Panc1 (cell line): ENCODE data around the gene RDH5. TPM values are rescaled to one million over a fixed set of nuclear protein-coding genes. Genes with fewer than 3 reads are reported as not detected.

Experiments used
- ATAC-seq: fragments of 200-7000 bp; cut with Tn5 transposase; 2 replicates; pipeline ENCODE4 v1.9.1; 2020; ENCODE audit warnings: mild to moderate bottlenecking, moderate library complexity
- BruUV-seq: library from RNA; stranded (reverse); fragments of 400-500 nt; replicated peaks from 2 replicates; lab custom pipeline; 2021; lab: Mats Ljungman, UMichigan
- CTCF ChIA-PET: fragments of 300-600 bp; sonication (Branson Sonifier 250); formaldehyde crosslinking; loops from one replicate; lab custom pipeline; 2022; ENCODE audit warnings: antibody characterized with exemption; lab: Charles Lee
- POLR2A ChIA-PET: fragments of 300-600 bp; sonication (Branson Sonifier 250); formaldehyde crosslinking; loops from one replicate; lab custom pipeline; 2022; ENCODE audit warnings: antibody characterized with exemption; lab: Charles Lee
- DNase-seq: peaks from one replicate; pipeline ENCODE4 v3.0.0-alpha.2; 2010; ENCODE audit warnings: low read depth, low spot score
- H3K27ac ChIP-seq: 2 replicates; pipeline ENCODE4 v1.5.1; 2011; ENCODE audit warnings: mild to moderate bottlenecking, low read length, inconsistent platforms
- H3K27me3 ChIP-seq: fragments of 200-500 bp; sonication (Bioruptor generic); 2 replicates; pipeline ENCODE4 v1.6.0; 2014; ENCODE audit warnings: low read length, inconsistent platforms; ENCODE audit not compliant: control insufficient read depth, insufficient read depth
- H3K36me3 ChIP-seq: fragments of 200-500 bp; sonication (Bioruptor generic); 2 replicates; pipeline ENCODE4 v1.5.1; 2014; ENCODE audit warnings: inconsistent platforms, mild to moderate bottlenecking, low read length, moderate library complexity; ENCODE audit not compliant: control insufficient read depth, insufficient read depth
- H3K4me1 ChIP-seq: 2 replicates; pipeline ENCODE4 v1.5.1; 2011; ENCODE audit warnings: inconsistent platforms, mild to moderate bottlenecking, low read length, moderate library complexity; ENCODE audit not compliant: control insufficient read depth, insufficient read depth
- H3K4me3 ChIP-seq, 2 experiments: 2 replicates each; pipeline ENCODE4 v1.5.1; 2011 to 2012; ENCODE audit warnings: low read depth in 2 of 2, low read length in 2 of 2, mild to moderate bottlenecking in 2 of 2, inconsistent platforms in 1 of 2, moderate library complexity in 1 of 2
- H3K9me3 ChIP-seq: fragments of 200-500 bp; sonication (Bioruptor generic); 2 replicates; pipeline ENCODE4 v1.5.1; 2014; ENCODE audit warnings: low read depth, mild to moderate bottlenecking, inconsistent platforms, low read length, moderate library complexity; ENCODE audit not compliant: control insufficient read depth, insufficient read depth
- POLR2AphosphoS5 ChIP-seq: IDR thresholded peaks from 2 replicates; pipeline ENCODE4 v1.6.1; 2012; ENCODE audit warnings: mild to moderate bottlenecking, low read depth, low read length, moderate library complexity
- REST ChIP-seq, 2 experiments: IDR thresholded peaks; 2 replicates each; pipeline ENCODE4 v1.6.1; 2011 to 2012; ENCODE audit warnings: low read depth in 2 of 2, control low read depth in 1 of 2, low read length in 1 of 2, mild to moderate bottlenecking in 1 of 2, moderate library complexity in 1 of 2; ENCODE audit not compliant: insufficient read depth in 1 of 2
- SIN3A ChIP-seq: IDR thresholded peaks from 2 replicates; pipeline ENCODE4 v1.6.1; 2012; ENCODE audit warnings: low read depth, mild to moderate bottlenecking, low read length, moderate library complexity, borderline replicate concordance; ENCODE audit not compliant: insufficient read depth
- TCF7L2 ChIP-seq: IDR thresholded peaks from 2 replicates; pipeline ENCODE4 v1.6.1; 2011; ENCODE audit warnings: mild to moderate bottlenecking, low read depth, low read length, inconsistent platforms
- in situ Hi-C: cut with HindIII; loops from 2 replicates; pipeline ENCODE4 v1.10.0; 2016; ENCODE audit warnings: low sequenced_read_pairs, low pct_unique_long_range_greater_than_20kb
- intact Hi-C: fragments of 100-400 bp; cut with micrococcal nuclease; formaldehyde crosslinking; loops from one replicate; pipeline ENCODE4 v1.10.0; 2022; ENCODE audit not compliant: unreplicated experiment
- total RNA-seq: library from RNA; stranded (reverse); gene quantifications from one replicate; pipeline ENCODE4 v1.2.1, GENCODE V29; 2021; ENCODE audit not compliant: unreplicated experiment
- TF ChIP-seq, protein P1 (sequence below): fragments of 450-650 bp; IDR thresholded peaks from 2 replicates; pipeline ENCODE4 v1.5.1; 2017; ENCODE audit warnings: mild to moderate bottlenecking

RDH5 gene
- total RNA-seq, 1 experiment from 2014 or later, result 2.8 TPM

GRCh38 chr12:55703901-55704761 is 16.1 kb upstream of the RDH5 start:
- no TSS peak for BruUV-seq
- ChIA-PET POLR2A (interaction anchor here (0.6 kb wide), 1 partner anchor 36 kb away, joined by 5 read pairs; no protein-coding TSS in a partner anchor), CTCF (interaction anchor here (0.7 kb wide), 1 partner anchor 17 kb away, joined by 3 read pairs; no protein-coding TSS in a partner anchor)
- in situ Hi-C loops, result no loop called here
- intact Hi-C loops, result no loop called here
- no peaks in the 10 kb centered on the region for H3K36me3 ChIP-seq
- H3K27me3 ChIP-seq, result peaks cover 10% of the 10 kb centered on the region
- DNase-seq (no peak), ATAC-seq (no peak)
- H3K27ac ChIP-seq, result no peak overlapping the region
- no peak overlapping the region for H3K4me3 ChIP-seq
- H3K4me1 ChIP-seq, result no peaks in the 10 kb centered on the region; the same call in 1 of the 2 replicates
- H3K9me3 ChIP-seq, result no peaks in the 10 kb centered on the region
- no peak for TF ChIP-seq REST (IDR thresholded peaks at IDR 0.05; ENCODE audit: insufficient read depth in 1 of 2, low read depth in 2 of 2, low read length in 1 of 2)
- TF ChIP-seq, protein P1, sequence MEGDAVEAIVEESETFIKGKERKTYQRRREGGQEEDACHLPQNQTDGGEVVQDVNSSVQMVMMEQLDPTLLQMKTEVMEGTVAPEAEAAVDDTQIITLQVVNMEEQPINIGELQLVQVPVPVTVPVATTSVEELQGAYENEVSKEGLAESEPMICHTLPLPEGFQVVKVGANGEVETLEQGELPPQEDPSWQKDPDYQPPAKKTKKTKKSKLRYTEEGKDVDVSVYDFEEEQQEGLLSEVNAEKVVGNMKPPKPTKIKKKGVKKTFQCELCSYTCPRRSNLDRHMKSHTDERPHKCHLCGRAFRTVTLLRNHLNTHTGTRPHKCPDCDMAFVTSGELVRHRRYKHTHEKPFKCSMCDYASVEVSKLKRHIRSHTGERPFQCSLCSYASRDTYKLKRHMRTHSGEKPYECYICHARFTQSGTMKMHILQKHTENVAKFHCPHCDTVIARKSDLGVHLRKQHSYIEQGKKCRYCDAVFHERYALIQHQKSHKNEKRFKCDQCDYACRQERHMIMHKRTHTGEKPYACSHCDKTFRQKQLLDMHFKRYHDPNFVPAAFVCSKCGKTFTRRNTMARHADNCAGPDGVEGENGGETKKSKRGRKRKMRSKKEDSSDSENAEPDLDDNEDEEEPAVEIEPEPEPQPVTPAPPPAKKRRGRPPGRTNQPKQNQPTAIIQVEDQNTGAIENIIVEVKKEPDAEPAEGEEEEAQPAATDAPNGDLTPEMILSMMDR, result no peak
- no peak for TF ChIP-seq SIN3A
- no peak for TF ChIP-seq TCF7L2
- no peak for TF ChIP-seq POLR2AphosphoS5

DNA sequence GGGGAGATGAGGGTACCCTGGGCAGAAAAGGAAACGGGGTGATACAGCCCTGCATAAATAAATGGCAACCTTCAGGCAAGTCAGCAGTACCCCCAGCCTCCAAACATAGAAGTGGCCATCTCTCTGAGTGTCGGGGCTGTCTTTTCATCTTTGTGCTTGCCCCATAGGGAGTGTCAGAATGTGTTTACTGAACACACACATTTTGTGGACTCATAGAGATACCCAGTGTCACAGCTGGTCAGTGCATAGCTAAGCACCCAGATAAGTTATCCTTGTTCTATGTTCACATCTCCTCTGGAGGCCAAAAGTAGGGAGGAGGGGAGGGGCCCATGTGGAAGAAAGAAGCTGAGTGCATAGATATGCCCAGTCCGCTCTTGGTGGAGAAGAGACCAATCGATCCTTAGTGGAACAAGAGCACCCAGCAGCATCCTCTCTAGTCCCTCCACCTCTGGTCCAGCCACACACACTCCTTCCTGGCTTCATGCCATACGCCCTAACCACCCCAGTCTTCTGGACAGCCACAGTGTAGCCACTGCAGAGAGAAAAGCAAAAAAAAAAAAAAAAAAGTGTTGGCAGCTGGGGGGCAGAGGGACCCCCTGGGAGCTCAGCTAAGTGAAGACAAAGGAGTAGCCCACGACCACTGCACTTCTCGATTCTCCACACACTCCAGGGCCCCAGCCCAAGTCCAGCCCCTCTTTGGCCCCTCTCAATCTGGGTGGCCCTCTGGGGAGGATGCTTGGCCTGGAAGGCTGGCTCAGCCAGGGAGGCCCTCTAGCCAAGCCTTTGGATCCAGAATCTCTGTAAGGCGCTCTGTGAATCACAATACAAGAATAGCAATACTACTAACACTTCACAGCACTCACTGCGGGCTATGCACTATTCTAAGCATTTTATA is 15.1 kb upstream of the RDH5 start:
- Histone ChIP-seq H3K9me3 (no peaks in the 10 kb centered on the region), H3K4me1 (no peaks in the 10 kb centered on the region; the same call in 1 of the 2 replicates), H3K4me3 (no peak overlapping the region), H3K27ac (no peak overlapping the region), H3K27me3 (peaks cover 13% of the 10 kb centered on the region), H3K36me3 (no peaks in the 10 kb centered on the region)
- DNase-seq (no peak), ATAC-seq (no peak)
- intact Hi-C loops (no loop called here), in situ Hi-C loops (no loop called here)
- ChIA-PET CTCF (interaction anchor here (0.5 kb wide), 1 partner anchor 249 kb away, joined by 5 read pairs; no protein-coding TSS in a partner anchor), POLR2A (no interaction called here)
- BruUV-seq, result no TSS peak
- TF ChIP-seq, protein P1, result no peak
- TF ChIP-seq TCF7L2 (no peak), REST (IDR thresholded peaks at IDR 0.05; ENCODE audit: insufficient read depth in 1 of 2, low read depth in 2 of 2, low read length in 1 of 2) (no peak)
